Measurements from ENCODE around the gene SIL1.
"Not testable (repeated sequence)": the region's sequence is repeated elsewhere in the genome, so short reads cannot be mapped to it uniquely, and the experiment has no call there.

SIL1 gene

GRCh38 chr5:139064613-139065012 is 133.6 kb downstream of the SIL1 start:
- no peak for DNase-seq

GRCh38 chr5:139063664-139064054 is 134.5 kb downstream of the SIL1 start:
- DNase-seq, result no peak

GRCh38 chr5:139062910-139063663 is 135.1 kb downstream of the SIL1 start:
- DNase-seq, result no peak

- no peak for DNase-seq
Measured at GRCh38 chr5:139061856-139062255, 136.3 kb downstream of the SIL1 start.

GRCh38 chr5:139061274-139061673 is 136.9 kb downstream of the SIL1 start:
- DNase-seq, result no peak

GRCh38 chr5:139058121-139058520 is 140.0 kb downstream of the SIL1 start:
- no peak for DNase-seq

- not testable (repeated sequence) for DNase-seq
Measured at GRCh38 chr5:139057045-139057939, 140.9 kb downstream of the SIL1 start.

- DNase-seq, result no peak
Measured at GRCh38 chr5:139052975-139053374, 145.2 kb downstream of the SIL1 start.

- DNase-seq, result no peak
Measured at GRCh38 chr5:139051392-139051791, 146.8 kb downstream of the SIL1 start.

- DNase-seq, result no peak
Measured at GRCh38 chr5:139050432-139050831, 147.7 kb downstream of the SIL1 start.

- no peak for DNase-seq
Measured at GRCh38 chr5:139049780-139050179, 148.4 kb downstream of the SIL1 start.

- no peak for DNase-seq
Measured at GRCh38 chr5:139046551-139046950, 151.6 kb downstream of the SIL1 start.

GRCh38 chr5:139043157-139043905 is 154.8 kb downstream of the SIL1 start:
- no peak for DNase-seq

- DNase-seq, result no peak
Measured at GRCh38 chr5:139040081-139040480, 158.1 kb downstream of the SIL1 start.

- peak; percentile 9 to 24 for DNase-seq
Measured at GRCh38 chr5:139038613-139039305, 159.4 kb downstream of the SIL1 start.

- DNase-seq, result no peak
Measured at GRCh38 chr5:139037732-139038131, 160.4 kb downstream of the SIL1 start.

GRCh38 chr5:139036332-139036731 is 161.8 kb downstream of the SIL1 start:
- DNase-seq, result not testable (repeated sequence)

- DNase-seq, result no peak
Measured at GRCh38 chr5:139027150-139027549, 171.0 kb downstream of the SIL1 start.

- DNase-seq, result no peak
Measured at GRCh38 chr5:139025651-139026050, 172.5 kb downstream of the SIL1 start.

- no peak for DNase-seq
Measured at GRCh38 chr5:139023286-139023685, 174.9 kb downstream of the SIL1 start.

GRCh38 chr5:139022528-139022927 is 175.6 kb downstream of the SIL1 start:
- no peak for DNase-seq

GRCh38 chr5:139021346-139021745 is 176.8 kb downstream of the SIL1 start:
- DNase-seq, result no peak

- no peak for DNase-seq
Measured at GRCh38 chr5:139019880-139020279, 178.3 kb downstream of the SIL1 start.
